GM23338 (cell line): ENCODE data around the gene CZIB. TPM values are rescaled to one million over a fixed set of nuclear protein-coding genes. Genes with fewer than 3 reads are reported as not detected.

Experiments
- ATAC-seq: fragments of 200-7000 bp; cut with Tn5 transposase; 3 replicates; pipeline ENCODE4 v1.9.1; 2020
- DNase-seq: peaks from one replicate; pipeline ENCODE4 v3.0.0-alpha.2; 2015; ENCODE audit warnings: low spot score
- H2AFZ ChIP-seq: fragments of 200-600 bp; sonication (generic); 2 replicates; pipeline ENCODE4 v1.8.0; 2016; ENCODE audit warnings: antibody characterized with exemption, mild to moderate bottlenecking, moderate library complexity
- H3F3A ChIP-seq: fragments of 200-600 bp; sonication (generic); replicated peaks from 2 replicates; pipeline ENCODE4 v1.8.0; 2017; ENCODE audit warnings: antibody characterized with exemption, mixed run types, low read depth
- H3K27ac ChIP-seq: fragments of 200-600 bp; sonication (generic); 2 replicates; pipeline ENCODE4 v1.6.1; 2016; ENCODE audit warnings: low read depth
- H3K27me3 ChIP-seq: fragments of 200-600 bp; sonication (generic); 2 replicates; pipeline ENCODE4 v1.8.0; 2016; ENCODE audit warnings: mild to moderate bottlenecking, mixed run types, moderate library complexity; ENCODE audit not compliant: insufficient read depth
- H3K36me3 ChIP-seq: fragments of 200-600 bp; sonication (generic); 2 replicates; pipeline ENCODE4 v1.8.0; 2016; ENCODE audit warnings: mild to moderate bottlenecking; ENCODE audit not compliant: insufficient read depth
- H3K4me1 ChIP-seq: fragments of 200-600 bp; sonication (generic); 2 replicates; pipeline ENCODE4 v1.8.0; 2016; ENCODE audit warnings: mild to moderate bottlenecking, moderate library complexity; ENCODE audit not compliant: insufficient read depth
- H3K4me2 ChIP-seq: fragments of 200-600 bp; sonication (generic); 2 replicates; pipeline ENCODE4 v1.7.1; 2017; ENCODE audit warnings: mixed run types
- H3K4me3 ChIP-seq: fragments of 200-600 bp; sonication (generic); 2 replicates; pipeline ENCODE4 v1.6.1; 2016; ENCODE audit warnings: mixed run types
- H3K79me2 ChIP-seq: fragments of 200-600 bp; sonication (generic); replicated peaks from 2 replicates; pipeline ENCODE4 v1.8.0; 2017; ENCODE audit warnings: mild to moderate bottlenecking; ENCODE audit not compliant: insufficient read depth
- H3K9me2 ChIP-seq: fragments of 200-600 bp; sonication (generic); 2 replicates; pipeline ENCODE4 v1.8.0; 2017; ENCODE audit not compliant: insufficient read depth
- H4K20me1 ChIP-seq: fragments of 200-600 bp; sonication (generic); replicated peaks from 2 replicates; pipeline ENCODE4 v1.8.0; 2017; ENCODE audit warnings: mild to moderate bottlenecking; ENCODE audit not compliant: insufficient read depth
- H3K27ac Mint-ChIP-seq: 2 replicates; pipeline ENCODE4 v1.8.0; 2020; ENCODE audit warnings: inconsistent platforms, mild to moderate bottlenecking, moderate library complexity, mixed read lengths
- H3K27me3 Mint-ChIP-seq: 3 replicates; pipeline ENCODE4 v1.8.0; 2022; ENCODE audit warnings: low read depth, mild to moderate bottlenecking, moderate library complexity, mixed read lengths, inconsistent platforms; ENCODE audit not compliant: insufficient read depth, poor library complexity
- H3K36me3 Mint-ChIP-seq: 3 replicates; pipeline ENCODE4 v1.8.0; 2021; ENCODE audit warnings: low read depth, mild to moderate bottlenecking, inconsistent platforms, moderate library complexity, mixed read lengths
- H3K4me1 Mint-ChIP-seq: 3 replicates; pipeline ENCODE4 v1.8.0; 2020; ENCODE audit warnings: mild to moderate bottlenecking, inconsistent platforms, mixed read lengths
- H3K4me3 Mint-ChIP-seq: 3 replicates; pipeline ENCODE4 v1.8.0; 2021; ENCODE audit warnings: moderate library complexity, mild to moderate bottlenecking, inconsistent platforms, mixed read lengths
- H3K9me3 Mint-ChIP-seq: 3 replicates; pipeline ENCODE4 v1.8.0; 2020; ENCODE audit warnings: moderate library complexity, mild to moderate bottlenecking, inconsistent platforms, mixed read lengths
- CREB1 ChIP-seq: fragments of 250-450 bp; sonication (Bioruptor Pico); IDR thresholded peaks from 2 replicates; pipeline ENCODE4 v1.5.0; 2020; ENCODE audit warnings: low read depth, mild to moderate bottlenecking, moderate library complexity
- CTCF ChIP-seq, 2 experiments: fragments of 200-600 bp in 1 of 2; sonication (generic) in 1 of 2; conservative IDR thresholded peaks; 2 replicates each; pipeline versions ENCODE4 v1.5.1 to v1.6.1; 2016 to 2017; ENCODE audit warnings: antibody characterized with exemption in 2 of 2, low read depth in 2 of 2, mild to moderate bottlenecking in 2 of 2, moderate library complexity in 1 of 2
- ETS1 ChIP-seq: IDR thresholded peaks from 2 replicates; pipeline ENCODE4 v1.6.1; 2016; ENCODE audit warnings: antibody characterized with exemption
- EZH2 ChIP-seq: fragments of 200-600 bp; sonication (generic); IDR thresholded peaks from one replicate; pipeline ENCODE4 v1.8.0; 2017; ENCODE audit warnings: antibody characterized with exemption, mild to moderate bottlenecking, low read depth; ENCODE audit not compliant: unreplicated experiment
- EZH2phosphoT487 ChIP-seq: fragments of 200-600 bp; sonication (generic); IDR thresholded peaks from one replicate; pipeline ENCODE4 v1.8.1; 2018; ENCODE audit warnings: antibody characterized with exemption; ENCODE audit not compliant: unreplicated experiment
- JUNB ChIP-seq: IDR thresholded peaks from one replicate; pipeline ENCODE4 v1.6.1; 2016; ENCODE audit warnings: antibody characterized with exemption; ENCODE audit not compliant: unreplicated experiment
- NANOG ChIP-seq: IDR thresholded peaks from 2 replicates; pipeline ENCODE4 v1.6.1; 2016; ENCODE audit warnings: antibody characterized with exemption, borderline replicate concordance
- POLR2AphosphoS5 ChIP-seq: IDR thresholded peaks from 2 replicates; pipeline ENCODE4 v1.6.1; 2016; ENCODE audit warnings: antibody characterized with exemption, low read depth
- REST ChIP-seq: IDR thresholded peaks from one replicate; pipeline ENCODE4 v1.6.1; 2018; ENCODE audit warnings: antibody characterized with exemption; ENCODE audit not compliant: unreplicated experiment
- STAT1 ChIP-seq: IDR thresholded peaks from one replicate; pipeline ENCODE4 v1.6.1; 2016; ENCODE audit warnings: antibody characterized with exemption; ENCODE audit not compliant: unreplicated experiment
- ZNF114 ChIP-seq: fragments of 250-450 bp; sonication (Bioruptor Pico); IDR thresholded peaks from 2 replicates; pipeline ENCODE4 v1.5.0; 2020; ENCODE audit warnings: mild to moderate bottlenecking, moderate library complexity
- ZNF331 ChIP-seq: fragments of 250-450 bp; sonication (Bioruptor Pico); IDR thresholded peaks from 2 replicates; pipeline ENCODE4 v1.5.0; 2020; ENCODE audit warnings: low read depth, mild to moderate bottlenecking, moderate library complexity
- ZNF462 ChIP-seq: fragments of 250-450 bp; sonication (Bioruptor Pico); IDR thresholded peaks from 2 replicates; pipeline ENCODE4 v1.5.0; 2020; ENCODE audit warnings: mild to moderate bottlenecking, moderate library complexity
- polyA plus RNA-seq: library from polyadenylated mRNA; unstranded; fragments of >200 nt; fragmentation: Nextera tagmentation; extraction: Ambion mirVana; gene quantifications from 2 replicates; pipeline ENCODE4 v1.2.1, GENCODE V29; 2016
- total RNA-seq: library from RNA; depleted of rRNA; stranded (reverse); fragments of >200 nt; shearing (Covaris generic); gene quantifications from 2 replicates; pipeline ENCODE4 v1.2.3, GENCODE V29; 2014

The CZIB gene
- total and polyA plus RNA-seq, 2 experiments from 2014 or later = 59.8 to 84.1 TPM

GRCh38 chr1:53264048-53264447 is 43.6 kb upstream of the CZIB start:
- Mint-ChIP-seq H3K4me3 (no peak overlapping the region), H3K27me3 (peaks cover 1% of the 10 kb centered on the region), H3K9me3 (no peaks in the 10 kb centered on the region), H3K27ac (no peak overlapping the region), H3K4me1 (no peaks in the 10 kb centered on the region), H3K36me3 (peaks cover 96% of the 10 kb centered on the region)
- Histone ChIP-seq H3K36me3 (peaks cover 56% of the 10 kb centered on the region), H3K27me3 (no peaks in the 10 kb centered on the region), H3K9me2 (no peaks in the 10 kb centered on the region), H3K79me2 (no peaks in the 10 kb centered on the region), H3K4me1 (no peaks in the 10 kb centered on the region), H3K4me3 (no peak overlapping the region), H3F3A (peaks cover 3% of the 10 kb centered on the region; the same call in 1 of the 2 replicates), H4K20me1 (peaks cover 11% of the 10 kb centered on the region), H2AFZ (no peak overlapping the region), H3K4me2 (no peak overlapping the region), H3K27ac (no peak overlapping the region)
- ATAC-seq (no peak), DNase-seq (no peak)
- TF ChIP-seq JUNB (no peak), ZNF331 (CRISPR knock-in tag) (no peak), ZNF114 (CRISPR knock-in tag) (no peak), ZNF462 (CRISPR knock-in tag) (no peak), STAT1 (no peak), POLR2AphosphoS5 (no peak), ETS1 (no peak), NANOG (no peak), EZH2phosphoT487 (no peak), REST (no peak), CREB1 (CRISPR knock-in tag) (no peak), CTCF (conservative IDR thresholded peaks at IDR 0.05; ENCODE audit: low read depth in 2 of 2) (no peak), EZH2 (no peak)
